HG03045 (cell line): ENCODE measurements around the gene RSKR.
"Not testable (repeated sequence)": the region's sequence is repeated elsewhere in the genome, so short reads cannot be mapped to it uniquely, and the experiment has no call there.

ENCODE experiments used
- ATAC-seq: cut with Tn5 transposase; IDR thresholded peaks from one replicate; pipeline ENCODE4 v1.9.1; 2021; ENCODE audit warnings: mild to moderate bottlenecking, moderate library complexity; ENCODE audit not compliant: unreplicated experiment

Gene RSKR

GRCh38 chr17:28613931-28614381 is at the start of gene RSKR:
TSS of gene RSKR (minus strand) at chr17:28614185. CDS start at chr17:28614161, 24 bp downstream.
- no peak for ATAC-seq

- no peak for ATAC-seq
Observed at GRCh38 chr17:28663723-28664122, 49.7 kb upstream of the RSKR start.

DNA sequence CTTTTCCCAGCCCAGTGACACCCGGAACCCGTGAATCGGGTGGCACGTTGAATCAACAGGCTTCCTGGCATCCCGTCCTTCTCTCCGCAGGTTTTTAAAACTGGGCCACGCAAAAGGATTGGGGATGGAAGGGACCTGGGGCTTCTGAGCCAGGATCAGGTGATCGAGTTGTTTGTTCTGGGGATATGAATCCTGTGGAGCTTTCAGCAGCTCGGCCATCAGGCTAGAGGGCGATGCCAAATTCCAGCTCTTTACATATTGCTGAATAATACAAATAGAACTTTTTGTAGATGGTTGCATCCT is 48.5 kb upstream of the RSKR start:
- no peak for ATAC-seq

DNA sequence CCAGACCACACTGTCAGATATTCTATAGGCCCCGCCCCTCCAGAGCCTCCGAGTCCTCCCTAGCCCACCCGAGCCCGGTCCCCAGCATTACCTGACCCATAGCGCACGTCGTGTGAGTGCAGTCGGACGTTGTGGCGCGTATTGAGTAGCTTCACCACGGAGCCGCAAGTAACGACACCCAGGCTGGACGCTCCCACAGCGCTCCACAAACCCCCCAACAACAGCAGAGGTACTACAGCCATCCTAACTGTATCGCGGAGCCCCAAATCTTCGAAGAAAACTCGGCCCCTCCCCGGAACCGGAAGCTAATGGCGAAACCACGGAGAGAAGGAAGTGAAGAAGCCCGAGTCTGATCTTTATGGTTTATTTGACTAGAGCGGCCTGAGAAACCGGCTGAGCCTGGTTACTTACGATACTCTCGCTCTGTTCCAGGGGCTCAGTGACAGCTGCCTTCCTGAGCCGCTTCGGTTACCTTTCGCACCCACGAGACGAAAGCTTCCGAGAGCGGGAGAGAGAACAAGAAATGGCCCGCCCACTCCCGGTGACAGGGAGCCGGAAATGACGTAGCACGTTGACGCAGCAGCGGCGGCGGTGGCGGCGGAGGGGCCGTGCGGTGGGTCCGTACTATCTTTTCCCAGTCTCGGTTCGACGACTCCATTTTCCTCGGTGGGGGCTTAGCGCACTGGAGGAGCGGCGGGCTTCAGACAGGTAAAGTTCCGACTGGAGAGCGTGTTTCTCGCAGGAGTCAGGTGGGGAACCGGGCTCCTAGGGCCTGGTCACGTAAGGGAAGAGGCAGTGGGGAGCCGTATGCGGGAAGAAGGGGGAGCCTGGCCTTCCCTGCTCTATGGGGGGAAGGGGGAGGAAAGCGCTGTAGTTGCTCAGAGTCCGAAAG is 47.9 kb upstream of the RSKR start, which contains the start of the genes SDF2 and SUPT6H:
Gene SDF2, minus strand, starts transcription at position 272 of the 892 bp plus-strand sequence. Its CDS starts 30 bp downstream, at position 242.
Gene SUPT6H, plus strand, starts transcription at position 571 of the 892 bp plus-strand sequence. CDS start 11,197 bp downstream, outside the sequence.
- peak; percentile 87 for ATAC-seq

GRCh38 chr17:28659497-28659881 is 45.5 kb upstream of the RSKR start:
- not testable (repeated sequence) for ATAC-seq

- not testable (repeated sequence) for ATAC-seq
Observed at GRCh38 chr17:28658766-28659496, 44.9 kb upstream of the RSKR start.

DNA sequence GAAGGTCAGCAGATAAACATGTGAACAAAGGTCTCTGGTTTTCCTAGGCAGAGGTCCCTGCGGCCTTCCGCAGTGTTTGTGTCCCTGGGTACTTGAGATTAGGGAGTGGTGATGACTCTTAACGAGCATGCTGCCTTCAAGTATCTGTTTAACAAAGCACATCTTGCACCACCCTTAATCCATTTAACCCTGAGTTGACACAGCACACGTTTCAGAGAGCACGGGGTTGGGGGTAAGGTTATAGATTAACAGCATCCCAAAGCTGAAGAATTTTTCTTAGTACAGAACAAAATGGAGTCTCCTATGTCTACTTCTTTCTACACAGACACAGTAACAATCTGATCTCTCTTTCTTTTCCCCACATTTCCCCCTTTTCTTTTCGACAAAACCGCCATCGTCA is 44.4 kb upstream of the RSKR start:
- not testable (repeated sequence) for ATAC-seq

GRCh38 chr17:28657756-28658155 is 43.8 kb upstream of the RSKR start:
- no peak for ATAC-seq

- ATAC-seq = no peak
Observed at GRCh38 chr17:28655160-28655559, 41.2 kb upstream of the RSKR start.

DNA sequence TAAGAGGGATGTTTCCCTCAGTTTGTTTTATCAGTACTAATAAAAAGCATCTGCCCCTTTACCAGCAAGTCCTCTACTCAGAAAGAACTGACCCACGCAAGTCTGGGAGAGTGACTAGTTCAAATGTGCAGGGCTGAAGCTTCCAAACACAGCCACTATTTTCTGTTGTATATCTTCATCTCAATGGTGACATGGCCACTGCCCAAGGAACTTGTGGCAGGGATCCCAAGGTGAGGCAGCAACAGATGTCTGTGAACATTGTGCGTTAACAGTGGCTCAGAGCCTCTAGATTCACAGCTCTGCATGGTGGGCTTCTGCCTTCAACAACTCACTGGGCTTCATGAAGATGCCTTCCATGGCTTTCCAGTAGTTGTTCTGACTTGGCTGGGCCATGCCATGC is 34.7 kb upstream of the RSKR start:
- ATAC-seq = no peak

- ATAC-seq = no peak
Observed at GRCh38 chr17:28646039-28646754, 32.2 kb upstream of the RSKR start.

- no peak for ATAC-seq
Observed at GRCh38 chr17:28645576-28645939, 31.6 kb upstream of the RSKR start.

GRCh38 chr17:28644787-28645575 is 31.0 kb upstream of the RSKR start, which contains the start of gene BLTP2:
TSS of gene BLTP2 (minus strand) at chr17:28645158. CDS start at chr17:28645056, 102 bp downstream.
- ATAC-seq = peak; percentile 94

DNA sequence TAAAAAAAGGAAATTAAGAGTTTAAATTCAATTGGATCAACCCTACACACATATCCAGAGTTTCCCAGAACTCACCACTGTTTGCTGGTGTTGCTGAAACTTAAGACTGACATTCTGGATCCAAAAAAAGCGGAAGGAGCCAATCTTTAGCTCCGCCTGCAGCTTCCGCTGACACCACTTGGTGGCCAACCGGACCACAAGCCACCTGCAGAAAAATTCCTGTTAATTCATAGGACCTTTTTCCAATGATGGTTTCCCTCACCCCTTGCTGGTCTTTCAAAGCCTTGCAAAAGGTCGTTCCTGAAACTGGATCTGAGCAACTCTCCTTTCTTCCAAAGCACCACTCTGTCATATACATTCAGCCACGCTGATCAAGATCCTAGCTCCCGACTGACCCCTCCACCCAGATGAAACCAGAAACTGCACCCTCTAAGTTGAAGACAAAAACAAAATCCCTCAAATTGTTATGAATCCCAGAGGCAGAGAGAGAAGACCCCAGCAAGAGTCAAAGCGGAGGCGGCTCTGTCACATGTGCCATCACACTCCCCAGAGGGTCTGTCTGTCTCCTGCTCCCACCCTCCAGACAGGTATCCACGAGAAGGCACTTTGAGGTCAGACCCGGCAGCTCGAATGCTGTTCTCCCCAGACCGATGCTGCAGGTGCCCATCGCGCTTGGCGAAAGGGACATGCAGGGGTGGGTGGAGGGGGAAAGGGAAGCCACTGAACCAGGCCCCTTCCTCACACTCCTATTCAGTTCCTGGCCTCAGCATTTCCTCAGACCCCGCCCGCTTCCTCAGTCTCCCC is 30.2 kb upstream of the RSKR start:
- no peak for ATAC-seq

GRCh38 chr17:28641579-28641978 is 27.6 kb upstream of the RSKR start:
- ATAC-seq = no peak

GRCh38 chr17:28635506-28635905 is 21.5 kb upstream of the RSKR start:
- ATAC-seq = no peak

- no peak for ATAC-seq
Observed at GRCh38 chr17:28634206-28634865, 20.4 kb upstream of the RSKR start.

- ATAC-seq = no peak
Observed at GRCh38 chr17:28626818-28627217, 12.8 kb upstream of the RSKR start.

DNA sequence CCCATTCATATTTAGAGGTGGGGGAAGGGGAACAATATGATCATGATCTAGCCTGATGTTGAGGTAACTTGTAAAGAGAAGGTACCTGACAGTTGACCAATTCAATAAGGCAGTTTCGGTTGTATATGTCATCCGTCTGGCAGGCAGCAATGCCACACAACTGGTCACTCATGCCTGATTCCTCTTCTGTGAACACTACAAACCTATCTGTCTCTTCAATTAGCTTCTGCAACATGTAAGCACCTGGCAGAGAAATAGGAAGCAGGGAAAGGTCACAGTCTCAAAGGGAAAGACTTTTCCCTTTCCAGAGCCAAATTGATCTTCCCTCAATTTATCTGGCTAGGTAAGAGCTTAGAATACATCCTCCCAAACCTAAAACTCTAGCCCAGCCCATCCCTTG is 10.2 kb upstream of the RSKR start:
- no peak for ATAC-seq
